Ecto neural progenitor cell (in vitro differentiated cells): ENCODE measurements around the gene SELENOI.
"Not testable (repeated sequence)": the region's sequence is repeated elsewhere in the genome, so short reads cannot be mapped to it uniquely, and the experiment has no call there.

Experiments used
- DNase-seq: peaks from one replicate; pipeline ENCODE4 v3.0.0-alpha.2; 2018; ENCODE audit warnings: low spot score

SELENOI gene, protein sequence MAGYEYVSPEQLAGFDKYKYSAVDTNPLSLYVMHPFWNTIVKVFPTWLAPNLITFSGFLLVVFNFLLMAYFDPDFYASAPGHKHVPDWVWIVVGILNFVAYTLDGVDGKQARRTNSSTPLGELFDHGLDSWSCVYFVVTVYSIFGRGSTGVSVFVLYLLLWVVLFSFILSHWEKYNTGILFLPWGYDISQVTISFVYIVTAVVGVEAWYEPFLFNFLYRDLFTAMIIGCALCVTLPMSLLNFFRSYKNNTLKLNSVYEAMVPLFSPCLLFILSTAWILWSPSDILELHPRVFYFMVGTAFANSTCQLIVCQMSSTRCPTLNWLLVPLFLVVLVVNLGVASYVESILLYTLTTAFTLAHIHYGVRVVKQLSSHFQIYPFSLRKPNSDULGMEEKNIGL

DNA sequence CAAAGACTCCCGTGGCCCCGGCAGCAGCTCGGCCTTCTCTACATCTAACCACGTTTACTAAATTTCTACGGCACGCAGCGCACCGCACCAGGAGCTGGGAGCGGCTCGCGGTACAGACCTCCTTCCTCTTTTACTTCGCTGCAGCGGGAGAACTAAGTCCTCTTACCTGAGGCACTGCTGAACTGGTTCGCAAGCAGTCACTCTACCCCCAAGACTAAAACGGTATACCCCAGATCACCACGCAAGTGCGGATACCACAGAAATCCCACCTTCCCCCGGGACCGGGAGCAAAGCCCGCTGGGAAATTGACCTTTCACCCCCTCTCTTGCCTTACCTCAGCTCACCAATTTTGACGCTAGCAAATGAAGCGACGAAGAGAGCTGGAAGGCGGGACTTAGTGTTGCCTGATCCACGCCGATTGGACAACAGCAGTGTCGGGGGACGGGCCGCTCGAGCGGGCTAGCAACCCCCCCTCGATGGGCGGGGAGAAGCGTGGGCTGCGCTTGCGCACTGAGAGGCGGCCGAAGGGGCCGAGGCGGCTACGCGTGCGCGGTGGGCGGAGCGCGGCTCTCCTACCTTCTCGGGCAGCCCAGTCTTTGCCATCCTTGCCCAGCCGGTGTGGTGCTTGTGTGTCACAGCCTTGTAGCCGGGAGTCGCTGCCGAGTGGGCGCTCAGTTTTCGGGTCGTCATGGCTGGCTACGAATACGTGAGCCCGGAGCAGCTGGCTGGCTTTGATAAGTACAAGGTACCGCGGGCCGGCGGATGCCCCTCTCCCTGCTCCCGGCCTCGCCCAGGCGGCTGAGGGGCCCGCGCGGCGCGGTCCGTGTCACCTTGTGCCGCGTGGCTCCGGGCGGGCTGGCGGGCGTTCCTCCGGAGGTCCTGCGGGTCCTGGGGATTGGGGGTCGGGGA is at the start of gene SELENOI:
Gene SELENOI (plus strand): TSS at position 599 of the 909 bp plus-strand sequence. CDS start 90 bp downstream, at position 689.
- DNase-seq = peak; percentile 100

DNA sequence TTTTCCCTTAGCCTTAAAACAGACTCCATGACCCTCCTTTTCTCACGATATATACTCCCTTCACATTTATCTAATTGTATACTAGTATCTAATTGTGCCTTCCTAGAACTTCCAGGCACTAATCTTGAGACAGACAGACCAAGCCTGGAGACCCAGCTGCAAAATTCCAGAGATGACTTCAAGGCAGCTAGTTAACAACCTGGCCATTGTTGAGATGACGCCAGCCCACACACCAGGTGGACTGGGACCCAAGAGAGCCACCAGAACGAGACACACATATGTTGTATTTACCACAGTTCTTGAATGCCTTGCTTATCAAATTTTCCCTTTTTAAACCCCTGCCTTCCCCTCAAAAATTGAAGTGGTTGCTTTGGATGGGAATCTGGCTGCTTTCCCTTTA is 48.9 kb upstream of the SELENOI start:
- DNase-seq = no peak

DNA sequence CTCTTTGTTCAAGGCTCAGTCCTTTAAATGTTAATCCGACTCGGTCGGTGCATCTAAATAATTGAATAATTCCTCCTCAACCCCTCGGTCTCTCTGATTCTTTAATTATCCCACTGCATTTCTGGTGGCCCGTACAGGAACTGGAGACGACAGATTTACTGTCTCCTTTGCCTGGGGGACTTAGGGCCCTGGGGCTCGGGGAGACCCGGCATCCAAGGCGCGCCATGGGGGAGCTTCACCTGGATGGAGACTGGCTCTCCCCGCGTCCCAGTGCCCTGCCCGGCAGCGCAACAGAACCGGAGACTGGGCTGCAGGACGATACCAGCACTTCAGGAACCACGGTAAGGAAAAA is 47.7 kb upstream of the SELENOI start:
- peak; percentile 53 for DNase-seq

DNA sequence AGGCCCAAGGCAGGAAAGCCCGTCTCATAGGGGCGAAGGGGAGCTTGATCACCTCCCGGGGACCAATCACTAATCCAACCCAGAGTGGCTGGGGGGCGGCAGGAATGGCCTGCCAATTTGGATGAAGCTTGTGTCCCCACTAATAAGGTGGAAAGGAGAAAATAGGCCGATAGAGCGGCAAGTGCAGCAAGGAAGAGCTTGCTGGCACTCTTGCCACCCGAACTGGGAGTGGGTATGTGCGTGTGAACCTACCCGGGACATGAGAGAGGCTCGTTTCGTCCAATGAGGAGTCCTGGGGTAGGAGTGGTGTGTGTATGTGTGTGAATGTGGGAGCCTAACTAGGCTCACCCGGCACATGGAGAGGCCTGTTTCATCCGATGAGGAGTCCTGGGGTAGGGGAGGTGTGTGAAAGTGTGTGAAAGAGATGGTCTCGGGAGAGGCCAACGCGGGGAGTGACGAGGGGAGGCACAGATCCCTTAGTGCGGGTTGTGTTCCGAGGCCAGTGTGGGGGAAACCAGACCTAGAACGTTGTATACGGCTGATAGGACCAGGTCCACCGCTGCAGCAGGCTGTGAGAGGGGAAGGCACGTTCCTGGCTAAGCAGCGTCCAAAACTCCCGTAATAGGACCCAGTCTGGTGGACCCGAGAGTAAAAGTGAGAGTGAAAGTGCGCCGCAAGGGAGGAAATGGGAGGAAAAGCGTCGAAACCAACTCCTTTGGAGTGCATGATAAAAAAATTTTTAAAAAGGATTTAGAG is 47.1 kb upstream of the SELENOI start:
- peak; percentile 56 for DNase-seq

DNA sequence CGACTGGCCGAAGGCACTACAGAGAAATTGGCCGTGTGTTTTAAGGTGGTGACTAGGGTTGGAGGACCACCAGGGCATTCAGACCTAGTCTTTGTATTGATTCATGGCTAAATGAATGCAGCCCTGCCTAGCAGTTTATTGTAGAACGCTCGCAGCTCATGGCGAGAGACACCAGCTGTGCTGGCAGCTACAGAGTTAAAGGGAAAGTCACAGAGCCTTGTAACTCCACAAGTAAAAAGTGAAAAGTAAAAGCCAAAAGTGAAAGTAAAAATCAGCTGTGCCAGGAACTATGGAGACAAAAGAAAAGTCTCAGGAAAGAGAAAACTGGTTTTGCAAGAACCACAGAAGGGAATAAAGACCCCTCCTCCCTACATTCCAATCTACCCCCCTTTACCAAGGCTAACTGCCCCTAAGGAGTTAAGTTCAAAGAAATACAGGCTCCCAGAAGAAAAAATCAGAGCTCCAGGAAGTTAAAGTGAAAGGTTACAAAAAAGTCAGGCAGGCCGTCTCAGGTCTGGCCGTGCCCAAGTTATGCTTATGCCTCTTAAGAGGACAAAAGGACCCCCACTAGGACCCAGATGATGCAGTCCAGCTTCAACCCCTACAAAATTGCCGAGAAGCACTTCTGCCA is 46.4 kb upstream of the SELENOI start:
- no peak for DNase-seq

DNA sequence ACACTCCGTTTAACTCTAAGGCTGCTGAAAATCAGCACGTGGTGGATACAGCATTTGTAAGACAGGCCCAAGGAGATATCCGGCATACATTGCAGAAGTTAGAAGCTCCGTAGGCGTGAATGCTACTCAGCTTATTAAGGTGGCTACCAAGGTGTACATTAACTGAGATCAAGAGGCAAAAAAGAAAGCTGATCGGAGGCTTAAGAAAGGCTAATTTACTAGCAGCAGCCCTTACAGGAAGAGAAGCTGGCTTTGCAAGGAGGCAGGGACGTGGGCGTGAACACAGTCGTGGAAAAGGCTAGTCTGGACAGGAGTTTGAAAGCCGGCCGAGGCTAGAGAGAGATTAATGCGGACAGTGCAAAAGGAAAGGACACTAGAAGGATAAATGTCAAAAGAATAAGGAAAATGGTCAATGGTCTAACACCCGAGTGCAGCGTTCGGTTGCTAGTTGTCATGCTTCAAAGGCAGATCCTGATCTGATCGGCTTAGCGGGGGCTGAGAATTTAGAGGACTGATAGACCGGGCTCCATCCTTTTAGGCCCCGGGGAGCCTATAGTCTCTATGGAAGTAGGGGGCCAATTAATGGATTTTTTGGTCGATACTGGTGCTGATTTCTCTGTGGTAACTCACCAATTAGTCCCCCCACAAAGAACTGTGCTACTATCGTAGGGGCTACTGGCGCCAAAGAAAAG is 45.6 kb upstream of the SELENOI start:
- no peak for DNase-seq

DNA sequence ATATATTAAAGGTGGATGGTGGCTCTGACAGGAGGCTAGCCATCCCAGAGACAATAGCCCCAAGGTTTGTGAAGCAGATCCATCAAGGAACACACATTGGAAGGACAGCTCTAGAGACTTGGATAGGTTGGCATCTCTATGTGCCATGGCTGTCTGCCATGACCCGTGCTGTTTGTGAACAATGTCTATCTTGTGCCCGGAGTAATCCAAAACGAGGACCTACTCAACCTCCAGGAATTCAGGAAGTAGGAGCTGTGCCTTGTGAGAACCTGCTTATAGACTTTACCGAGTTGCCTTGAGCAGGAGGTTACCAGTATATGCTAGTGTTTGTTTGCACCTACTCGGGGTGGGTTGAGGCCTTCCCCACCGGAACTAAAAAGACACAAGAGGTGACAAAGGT is 43.1 kb upstream of the SELENOI start:
- DNase-seq = no peak

DNA sequence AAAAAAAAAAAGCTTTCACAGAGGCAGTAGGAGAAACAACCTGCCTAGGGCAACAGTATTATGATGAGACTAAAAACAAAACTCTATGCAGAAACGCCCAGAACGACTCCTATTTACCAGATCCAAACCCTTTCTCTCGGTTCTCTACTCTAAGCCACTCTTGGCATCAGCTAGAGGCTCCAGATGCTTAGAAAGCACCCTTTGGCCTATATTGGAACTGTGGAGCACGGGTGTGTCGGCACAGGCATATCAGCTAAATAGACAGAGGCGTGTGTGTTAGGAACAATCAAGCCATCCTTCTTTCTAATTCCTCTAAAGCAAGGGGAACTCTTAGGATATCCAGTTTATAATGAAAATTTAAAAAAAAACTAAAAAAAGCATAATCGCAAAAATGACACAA is 40.8 kb upstream of the SELENOI start:
- DNase-seq = not testable (repeated sequence)

DNA sequence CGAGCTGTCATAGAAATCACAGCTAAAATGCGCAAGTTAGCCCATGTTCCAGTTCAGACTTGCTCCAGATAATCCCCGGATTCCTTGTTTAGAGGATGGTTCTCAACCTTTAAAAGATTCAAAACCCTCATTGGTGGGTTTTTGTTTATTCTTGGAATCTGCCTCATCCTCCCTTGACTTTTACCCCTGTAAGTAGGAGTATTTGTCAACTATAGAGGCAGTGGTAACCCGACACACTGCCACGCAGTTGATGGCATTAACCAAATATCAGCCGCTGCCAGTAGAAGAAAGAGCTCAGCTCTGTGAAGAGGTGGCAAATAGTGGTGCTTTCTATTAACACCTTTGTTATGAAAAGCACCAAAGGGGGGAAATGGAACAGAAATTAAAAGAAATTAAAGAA is 40.4 kb upstream of the SELENOI start:
- no peak for DNase-seq

DNA sequence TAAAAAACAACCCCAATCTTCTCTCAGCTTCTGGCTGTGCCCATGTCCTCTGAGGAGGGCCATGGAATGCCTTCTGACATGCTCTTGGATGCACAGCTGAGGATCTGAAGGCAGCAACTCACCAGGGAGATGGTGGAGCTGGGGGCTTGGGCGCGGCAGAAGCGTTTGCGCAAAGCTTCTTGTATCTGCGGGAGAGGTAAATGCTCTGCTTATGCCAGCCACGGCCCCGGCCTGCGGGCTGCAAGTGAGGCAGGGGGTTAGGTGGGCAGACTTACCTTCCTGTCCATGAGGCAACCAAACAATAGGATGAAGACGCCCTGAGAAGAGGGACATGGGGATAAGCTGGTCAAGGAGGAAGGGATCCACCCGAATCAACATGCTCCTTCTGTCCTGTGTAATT is 36.0 kb upstream of the SELENOI start:
- no peak for DNase-seq

DNA sequence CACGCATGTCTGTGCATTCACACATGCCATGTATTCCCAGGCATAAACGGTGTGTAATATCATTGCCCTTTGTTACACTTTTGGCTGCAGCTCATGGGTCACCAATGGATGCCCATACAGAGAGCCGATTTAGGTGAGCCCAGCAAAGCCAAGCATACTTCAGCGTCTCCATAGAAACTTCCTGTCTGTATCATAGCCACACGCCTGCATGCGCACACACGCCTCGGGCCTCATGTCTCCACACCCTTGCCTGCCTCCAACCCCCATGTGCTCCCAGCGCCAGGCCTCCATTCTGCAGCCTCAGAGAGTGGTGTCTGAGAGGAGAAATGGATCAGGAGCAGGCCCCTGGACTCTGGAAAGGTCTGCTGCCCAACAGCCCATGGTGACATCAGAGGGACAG is 33.5 kb upstream of the SELENOI start:
- DNase-seq = no peak

DNA sequence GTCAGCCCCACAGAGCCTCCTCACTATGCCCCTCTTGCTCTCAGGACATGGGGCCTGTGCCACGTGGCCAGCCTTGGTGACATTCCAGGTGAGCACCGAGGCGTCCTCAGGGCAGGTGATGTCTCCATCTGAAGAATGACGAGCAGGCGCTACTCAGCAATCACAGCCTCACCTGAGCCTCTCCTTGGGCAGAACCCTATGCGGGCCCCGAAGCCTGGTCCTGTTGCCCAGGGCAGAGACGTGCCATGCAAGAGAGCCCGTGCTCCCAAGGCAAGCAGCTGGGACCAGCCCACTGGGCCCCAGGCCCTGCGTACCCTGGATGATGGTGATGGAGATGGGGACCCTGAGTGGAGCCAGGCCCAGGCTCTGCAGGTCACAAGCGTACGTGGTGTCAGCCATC is 32.5 kb upstream of the SELENOI start:
- no peak for DNase-seq

DNA sequence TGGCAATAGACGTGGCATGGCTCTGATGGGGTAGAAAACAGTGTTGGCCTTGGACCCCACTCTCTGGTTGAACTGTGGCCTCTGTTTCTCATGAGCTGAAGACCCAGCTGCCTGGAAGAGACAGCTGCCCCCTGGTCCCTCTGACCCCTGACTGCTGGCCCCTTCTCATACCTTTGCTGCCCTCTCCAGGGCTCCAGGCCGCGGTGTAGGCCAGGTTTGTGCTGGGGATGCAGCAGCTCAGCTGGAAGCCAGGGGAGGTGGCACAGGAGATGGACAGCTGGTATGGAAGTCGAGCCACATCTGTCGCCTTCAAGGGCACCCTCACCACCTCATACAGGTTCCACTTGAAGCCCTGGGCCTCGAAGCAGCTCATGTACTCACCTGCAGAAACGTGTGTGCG is 31.7 kb upstream of the SELENOI start:
- peak; percentile 58 for DNase-seq

DNA sequence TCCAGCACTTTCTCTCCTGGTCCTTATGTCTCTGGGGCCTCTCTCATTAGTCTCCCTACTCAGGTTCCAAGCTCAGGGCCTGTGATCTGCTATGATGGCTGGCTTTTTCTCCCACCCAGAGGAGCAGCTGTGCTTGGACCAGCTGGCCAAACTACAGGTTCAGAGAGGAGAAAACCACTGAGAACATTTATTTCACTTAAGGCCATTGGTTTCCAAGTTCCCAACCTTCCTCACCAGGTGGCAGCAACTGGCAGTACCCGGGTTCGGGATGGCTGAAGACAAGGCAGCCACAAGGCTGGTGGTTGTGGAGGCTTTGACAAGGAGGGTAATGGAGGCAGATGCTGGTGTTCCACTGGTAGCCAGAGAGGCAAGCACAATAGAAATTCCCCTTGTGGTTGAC is 29.9 kb upstream of the SELENOI start:
- no peak for DNase-seq

DNA sequence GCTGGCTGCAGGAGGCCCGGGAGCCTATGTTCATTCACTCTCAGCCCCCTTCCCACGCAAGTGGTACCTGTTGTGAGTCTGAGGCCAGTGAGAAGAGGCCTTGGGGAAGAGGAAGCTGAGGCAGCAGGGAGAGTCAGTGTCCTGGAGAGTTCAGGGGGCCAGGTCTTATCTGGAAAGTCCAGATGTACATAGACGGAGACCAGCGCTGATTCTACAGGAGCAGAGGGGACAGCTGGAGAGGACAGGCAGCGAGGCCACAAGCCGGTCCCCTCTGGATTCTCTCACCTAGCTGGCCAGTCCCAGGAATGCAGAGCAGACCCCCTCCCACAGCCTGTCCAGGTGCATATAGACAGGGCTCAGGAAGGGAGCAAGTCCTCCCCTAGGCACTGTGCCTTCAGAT is 29.1 kb upstream of the SELENOI start:
- DNase-seq = no peak

DNA sequence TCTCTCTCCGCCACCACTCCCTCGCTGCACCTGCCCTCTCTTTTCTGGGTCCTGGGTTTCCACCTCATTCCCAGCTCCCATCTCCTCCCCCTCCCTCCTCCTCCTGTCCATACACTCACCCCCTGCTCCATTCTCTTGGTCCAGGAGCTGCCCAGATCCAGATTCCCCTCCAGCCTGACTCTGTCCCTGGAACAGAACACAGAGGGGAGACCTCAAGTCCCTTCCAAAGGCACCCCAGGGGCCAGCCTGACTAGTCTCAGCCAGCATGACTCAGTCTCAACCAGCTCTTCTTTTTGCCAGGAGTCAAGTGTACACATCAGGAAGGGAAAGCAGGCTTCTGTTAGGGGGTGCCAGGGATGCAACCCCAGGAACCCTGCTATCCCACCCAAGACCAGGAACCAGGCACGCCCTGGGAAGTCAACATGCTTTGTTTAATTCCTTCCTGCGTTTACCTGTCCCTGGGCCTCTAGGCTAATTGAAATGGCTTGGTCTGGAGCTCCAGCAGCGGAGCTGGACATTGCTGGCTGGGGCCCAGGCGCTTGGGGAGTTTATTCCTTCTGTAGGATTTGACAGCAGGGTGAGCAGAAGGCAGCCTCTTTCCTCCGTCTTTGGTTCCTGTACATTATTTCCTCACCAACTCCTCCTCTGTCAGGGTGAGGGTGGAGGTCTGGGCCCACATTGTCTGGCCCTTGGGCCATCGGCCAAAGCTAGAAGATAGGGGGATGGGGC is 28.4 kb upstream of the SELENOI start:
- no peak for DNase-seq

DNA sequence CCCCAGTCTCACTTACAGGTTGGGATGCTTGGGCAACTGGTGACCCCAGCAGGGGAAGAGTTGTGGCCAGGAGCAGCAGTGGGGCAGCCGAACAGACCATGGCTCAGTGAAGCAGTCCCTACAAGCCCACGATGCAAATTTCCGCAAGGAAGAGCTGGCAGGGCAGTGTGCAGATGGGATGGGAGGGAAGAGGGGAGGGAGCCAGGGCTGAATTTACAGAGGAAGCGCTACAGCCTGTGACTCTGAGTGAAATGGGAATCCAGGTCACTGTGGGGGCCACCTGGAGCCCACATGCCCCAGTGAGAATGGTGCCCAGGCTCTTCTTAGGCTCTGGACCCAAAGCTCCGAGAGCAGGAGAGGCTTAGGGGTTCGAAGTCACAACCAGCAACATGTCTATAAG is 27.0 kb upstream of the SELENOI start:
- DNase-seq = no peak

DNA sequence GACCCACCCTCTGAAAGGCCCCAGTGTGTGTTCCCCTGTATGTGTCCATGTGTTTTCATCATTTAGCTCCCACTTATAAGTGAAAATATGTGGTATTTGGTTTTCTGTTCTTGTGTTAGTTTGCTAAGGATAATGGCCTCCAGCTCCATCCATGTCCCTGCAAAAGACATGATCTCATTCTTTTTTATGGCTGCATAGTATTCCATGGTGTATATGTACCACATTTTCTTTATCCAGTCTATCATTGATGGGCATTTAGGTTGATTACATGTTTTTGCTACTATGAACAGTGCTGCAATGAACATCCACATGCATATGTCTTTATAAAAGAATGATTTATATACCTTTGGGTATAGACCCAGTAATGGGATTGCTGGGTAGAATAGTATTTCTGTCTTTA is 21.5 kb upstream of the SELENOI start:
- not testable (repeated sequence) for DNase-seq

DNA sequence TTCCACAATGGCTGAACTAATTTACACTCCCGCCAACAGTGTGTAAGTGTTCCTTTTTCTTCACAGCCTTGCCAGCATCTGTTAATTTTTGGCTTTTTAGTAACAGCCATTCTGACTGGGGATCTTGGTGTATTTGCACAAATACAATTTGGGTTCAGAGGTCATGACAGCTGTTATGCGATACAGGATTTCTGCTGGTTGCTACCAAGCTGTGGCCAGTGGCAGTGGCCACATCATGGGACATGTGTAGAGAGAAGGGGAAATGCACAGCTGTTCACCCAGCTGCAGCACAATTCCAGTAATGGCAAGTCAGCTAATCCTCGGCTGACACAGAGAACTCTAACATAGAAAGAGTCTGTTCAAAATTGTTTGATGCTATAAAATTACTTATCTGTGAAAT is 21.0 kb upstream of the SELENOI start:
- no peak for DNase-seq

DNA sequence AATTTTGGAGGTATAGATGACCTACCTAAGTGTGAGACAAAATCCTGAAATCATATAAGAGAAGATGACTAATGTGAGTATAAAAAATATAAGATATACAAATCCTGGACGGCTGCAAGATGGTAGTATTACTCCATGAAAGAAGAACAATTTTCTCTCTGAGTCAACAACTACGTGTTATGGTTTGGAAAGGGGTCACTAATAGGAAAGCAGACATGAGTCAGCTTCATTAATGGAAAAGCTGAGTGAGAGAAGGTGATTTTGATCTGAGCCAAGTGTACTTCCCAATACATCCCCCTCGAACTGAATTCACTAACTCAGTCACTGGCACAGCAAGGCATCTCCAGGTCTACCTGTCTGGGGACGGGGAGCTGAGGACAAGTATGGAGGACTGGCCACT is 20.1 kb upstream of the SELENOI start:
- DNase-seq = no peak

DNA sequence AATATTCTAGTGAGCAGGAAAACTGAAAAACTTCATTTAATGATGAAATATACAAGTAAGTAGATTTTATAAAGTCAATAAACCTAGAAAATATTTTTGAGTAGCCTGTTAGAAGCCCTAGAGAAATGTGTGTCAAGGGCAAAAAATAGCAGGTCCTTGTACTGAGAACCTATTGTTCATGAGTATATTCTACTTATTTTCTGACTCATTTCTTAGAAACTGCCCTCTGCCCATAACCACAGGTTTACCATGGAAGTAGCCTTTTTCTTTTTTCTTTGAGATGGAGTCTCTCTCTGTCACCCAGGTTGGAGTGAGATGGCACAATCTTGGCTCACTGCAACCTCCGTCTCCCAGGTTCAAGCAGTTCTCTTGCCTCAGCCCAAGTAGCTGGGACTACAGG is 19.4 kb upstream of the SELENOI start:
- no peak for DNase-seq
